GM19452 (cell line): Measurements from ENCODE around the gene AK8.

Experiments used
- ATAC-seq: cut with Tn5 transposase; IDR thresholded peaks from one replicate; pipeline ENCODE4 v1.9.1; 2021; ENCODE audit not compliant: unreplicated experiment

AK8 gene

GRCh38 chr9:132745756-132746709 lies 132.1 kb downstream of the AK8 start:
- ATAC-seq = no peak

- ATAC-seq = no peak
These were observed 133.0 kb downstream of the AK8 start for GRCh38 chr9:132744881-132745755.

- no peak for ATAC-seq
These were observed 134.1 kb downstream of the AK8 start for GRCh38 chr9:132743931-132744479.

GRCh38 chr9:132742821-132743311 lies 135.2 kb downstream of the AK8 start:
- no peak for ATAC-seq

- no peak for ATAC-seq
These were observed 137.4 kb downstream of the AK8 start for GRCh38 chr9:132740526-132741309.

GRCh38 chr9:132739710-132740310 lies 138.3 kb downstream of the AK8 start:
- no peak for ATAC-seq

GRCh38 chr9:132733260-132733815 lies 144.7 kb downstream of the AK8 start:
- no peak for ATAC-seq

- no peak for ATAC-seq
These were observed 145.5 kb downstream of the AK8 start for GRCh38 chr9:132732326-132733259.

- no peak for ATAC-seq
These were observed 146.9 kb downstream of the AK8 start for GRCh38 chr9:132731230-132731629.

GRCh38 chr9:132730054-132731033 lies 147.7 kb downstream of the AK8 start:
- ATAC-seq = no peak

- ATAC-seq = no peak
These were observed 148.7 kb downstream of the AK8 start for GRCh38 chr9:132729235-132729890.

GRCh38 chr9:132728497-132728896 lies 149.6 kb downstream of the AK8 start:
- no peak for ATAC-seq

GRCh38 chr9:132728071-132728470 lies 150.0 kb downstream of the AK8 start:
- no peak for ATAC-seq

GRCh38 chr9:132726576-132727130 lies 151.4 kb downstream of the AK8 start:
- ATAC-seq = no peak

GRCh38 chr9:132725306-132725705 lies 152.8 kb downstream of the AK8 start:
- ATAC-seq = no peak

GRCh38 chr9:132723809-132724208 lies 154.3 kb downstream of the AK8 start:
- no peak for ATAC-seq
